DMS153 treated with DMSO at 0.1 percent for 48 hours (cell line): Measurements from ENCODE around the gene YIPF1.
"Not testable (repeated sequence)": the region's sequence is repeated elsewhere in the genome, so short reads cannot be mapped to it uniquely, and the experiment has no call there.

Experiments used
- DNase-seq: peaks from one replicate; lab custom pipeline; 2025; ENCODE audit not compliant: unreplicated experiment; lab: John Stamatoyannopoulos, UW

YIPF1 gene

GRCh38 chr1:53895421-53895820, 5.8 kb upstream of the YIPF1 start:
- DNase-seq: no peak

GRCh38 chr1:53894644-53895043, 5.0 kb upstream of the YIPF1 start:
- no peak for DNase-seq

DNA sequence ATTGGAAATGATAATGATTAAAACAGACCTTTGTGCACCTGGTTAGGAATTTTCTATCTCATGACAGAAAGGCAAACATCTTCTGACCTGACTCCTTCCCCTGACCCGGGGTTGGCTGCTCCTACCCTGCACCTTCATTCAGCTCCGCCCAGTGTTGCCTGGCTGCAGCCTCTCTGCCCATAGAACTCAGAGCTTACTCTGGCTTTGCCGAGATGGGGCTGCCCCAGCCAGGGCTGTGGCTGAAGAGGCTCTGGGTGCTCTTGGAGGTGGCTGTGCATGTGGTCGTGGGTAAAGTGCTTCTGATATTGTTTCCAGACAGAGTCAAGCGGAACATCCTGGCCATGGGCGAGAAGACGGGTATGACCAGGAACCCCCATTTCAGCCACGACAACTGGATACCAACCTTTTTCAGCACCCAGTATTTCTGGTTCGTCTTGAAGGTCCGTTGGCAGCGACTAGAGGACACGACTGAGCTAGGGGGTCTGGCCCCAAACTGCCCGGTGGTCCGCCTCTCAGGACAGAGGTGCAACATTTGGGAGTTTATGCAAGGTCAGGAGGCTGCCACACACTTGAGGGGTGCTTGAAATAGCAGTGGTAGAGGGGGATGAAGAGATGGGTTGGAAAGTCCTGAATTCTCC, 4.5 kb upstream of the YIPF1 start, which contains the start of gene DIO1:
DIO1 (plus strand) TSS at position 189 of the 638 bp plus-strand sequence; CDS start at position 213, 24 bp downstream.
- DNase-seq: no peak

DNA sequence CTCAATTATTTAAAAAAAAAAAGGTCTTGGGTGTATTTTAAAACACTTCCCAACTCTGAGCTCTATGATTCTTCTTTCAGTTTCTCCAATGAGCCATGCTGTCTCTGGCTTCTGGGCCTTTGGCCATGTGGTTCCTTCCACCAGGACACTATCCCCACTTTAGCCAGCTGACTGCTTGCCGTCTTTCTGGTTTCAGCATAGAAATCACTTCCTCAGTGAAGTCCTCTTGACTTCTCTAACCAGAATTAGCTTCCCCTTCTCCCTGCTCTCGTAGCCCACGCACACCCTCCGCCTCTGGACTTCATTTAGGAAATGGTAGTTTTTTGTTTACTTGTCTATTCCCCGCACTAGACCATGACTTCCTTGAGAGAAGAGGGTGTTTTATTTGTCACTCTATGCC, 3.3 kb upstream of the YIPF1 start:
- no peak for DNase-seq

GRCh38 chr1:53891678-53892077, 2.1 kb upstream of the YIPF1 start:
- DNase-seq: no peak

DNA sequence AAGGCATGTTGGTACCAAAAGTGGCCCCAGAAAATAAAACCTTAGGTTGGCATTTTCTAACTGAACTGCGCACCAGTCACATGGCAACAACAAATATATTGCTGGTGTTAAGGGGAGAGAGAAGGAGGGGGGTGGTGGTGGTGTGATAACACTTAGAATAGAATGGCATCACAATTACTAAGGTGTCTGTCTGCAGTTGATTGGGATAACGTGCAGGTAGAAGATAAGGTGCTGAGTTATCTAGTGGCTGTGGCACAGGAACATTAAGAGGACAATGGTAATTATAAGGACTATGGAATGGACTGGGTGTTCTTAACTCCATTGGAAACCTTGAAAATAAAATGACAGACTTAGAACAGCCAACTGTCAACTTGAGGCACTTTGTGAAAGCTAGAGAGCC, 1.4 kb upstream of the YIPF1 start:
- DNase-seq: no peak

DNA sequence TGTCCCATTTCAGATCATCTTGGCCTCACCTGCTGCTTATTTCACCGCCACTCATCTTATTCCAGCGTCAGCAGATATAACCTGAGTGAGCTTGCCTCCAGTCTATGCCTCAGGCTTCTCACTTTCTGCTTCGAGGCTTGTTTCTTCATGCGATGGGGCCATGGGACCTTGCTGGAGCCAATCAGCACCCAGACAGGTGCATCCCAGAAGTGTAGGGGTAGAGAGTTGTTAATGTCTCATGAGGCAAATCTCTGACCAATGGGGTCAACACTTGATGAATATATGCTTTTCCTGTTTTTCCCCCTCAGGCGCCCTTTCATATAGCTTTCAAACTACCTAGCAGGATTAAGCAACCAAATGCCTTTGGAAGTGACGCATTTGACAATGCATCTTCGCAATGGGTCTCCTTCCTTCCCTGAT, 935 bp upstream of the YIPF1 start:
- DNase-seq: no peak

DNA sequence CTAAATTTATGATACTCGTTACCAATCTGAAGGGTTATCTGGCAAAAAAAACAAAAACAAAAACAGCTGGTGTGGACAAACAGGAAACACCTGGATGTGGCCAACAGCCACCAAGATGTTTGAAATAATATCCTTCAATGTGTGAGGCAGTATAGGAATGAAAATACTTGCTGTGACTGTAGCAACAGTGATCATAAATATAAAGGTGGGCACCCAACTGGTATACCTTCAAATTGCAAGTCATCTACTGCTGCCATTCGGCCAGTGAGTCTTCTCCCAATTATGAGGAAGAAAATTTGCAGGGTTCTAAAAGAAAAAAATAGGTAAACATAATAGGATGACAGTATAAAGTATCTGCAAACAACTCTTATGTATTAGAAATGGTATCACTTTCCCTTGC, 916 bp downstream of the YIPF1 start:
- DNase-seq: no peak

DNA sequence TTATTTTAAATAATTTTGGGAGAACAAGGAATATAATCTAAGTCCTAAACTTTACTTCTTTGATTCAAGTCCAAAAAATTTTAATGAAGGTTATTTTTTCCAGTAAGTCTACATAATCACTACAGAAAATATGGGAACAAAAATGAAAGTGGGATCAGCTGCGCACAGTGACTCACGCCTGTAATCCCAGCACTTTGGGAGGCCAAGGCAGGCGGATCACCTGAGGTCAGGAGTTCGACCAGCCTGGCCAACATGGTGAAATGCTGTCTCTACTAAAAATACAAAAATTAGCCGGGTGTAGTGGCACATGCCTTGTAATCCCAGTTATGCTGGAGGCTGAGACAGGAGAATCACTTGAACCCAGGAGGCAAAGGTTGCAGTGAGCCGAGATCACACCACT, 6.0 kb downstream of the YIPF1 start:
- not testable (repeated sequence) for DNase-seq

- not testable (repeated sequence) for DNase-seq
These were observed 7.7 kb downstream of the YIPF1 start for GRCh38 chr1:53881853-53882252.

DNA sequence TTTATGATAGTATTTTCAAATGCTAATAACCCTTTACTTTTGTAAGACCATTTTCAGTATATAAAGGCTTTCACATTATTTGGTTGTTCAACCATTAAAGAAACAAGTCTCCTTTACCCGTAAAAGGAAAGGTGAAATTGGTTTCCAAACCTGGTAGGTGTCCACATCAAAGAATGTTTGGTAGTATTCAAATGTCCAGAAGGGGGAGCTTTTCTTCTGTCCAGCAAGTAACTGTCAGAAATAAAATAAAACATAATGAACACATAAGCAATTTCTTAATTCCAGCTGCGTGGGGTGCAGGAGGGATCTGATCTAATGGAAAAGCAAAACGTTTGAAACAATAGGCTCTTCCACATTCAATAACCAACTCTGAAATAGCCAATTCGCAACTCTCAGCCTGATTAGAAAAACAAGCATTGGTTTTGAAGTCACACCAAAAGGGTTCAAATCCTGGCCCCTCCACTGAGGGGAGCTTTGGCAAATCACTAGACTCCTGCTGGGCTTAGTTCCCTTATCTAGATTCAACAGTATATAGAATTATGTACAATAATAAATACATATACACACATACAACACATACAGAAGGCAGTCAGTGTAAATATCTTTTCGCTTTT, 11.0 kb downstream of the YIPF1 start:
- peak; percentile 68 for DNase-seq

DNA sequence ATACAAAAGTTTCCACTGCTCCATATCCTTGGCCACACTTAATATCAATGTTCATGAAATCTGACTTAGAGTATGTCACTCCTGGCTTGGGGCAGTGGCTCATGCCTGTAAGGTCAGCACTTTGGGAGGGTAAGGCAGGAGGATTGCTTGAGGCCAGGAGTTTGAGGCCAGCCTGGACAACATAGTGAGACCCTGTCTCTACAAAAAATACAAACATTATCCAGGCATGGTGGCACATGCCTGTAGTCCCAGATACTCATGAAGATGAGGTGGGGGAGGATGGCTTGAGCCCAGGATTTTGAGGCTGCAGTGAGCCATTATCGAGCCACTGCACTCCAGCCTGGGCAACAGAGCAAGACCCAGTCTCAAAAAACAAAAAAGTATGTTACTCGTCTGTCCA, 14.4 kb downstream of the YIPF1 start:
- DNase-seq: not testable (repeated sequence)

GRCh38 chr1:53871773-53872484, 17.7 kb downstream of the YIPF1 start:
- no peak for DNase-seq

- DNase-seq: no peak
These were observed 18.4 kb downstream of the YIPF1 start for GRCh38 chr1:53871221-53871620.

- DNase-seq: no peak
These were observed 20.0 kb downstream of the YIPF1 start for GRCh38 chr1:53869454-53870117.

DNA sequence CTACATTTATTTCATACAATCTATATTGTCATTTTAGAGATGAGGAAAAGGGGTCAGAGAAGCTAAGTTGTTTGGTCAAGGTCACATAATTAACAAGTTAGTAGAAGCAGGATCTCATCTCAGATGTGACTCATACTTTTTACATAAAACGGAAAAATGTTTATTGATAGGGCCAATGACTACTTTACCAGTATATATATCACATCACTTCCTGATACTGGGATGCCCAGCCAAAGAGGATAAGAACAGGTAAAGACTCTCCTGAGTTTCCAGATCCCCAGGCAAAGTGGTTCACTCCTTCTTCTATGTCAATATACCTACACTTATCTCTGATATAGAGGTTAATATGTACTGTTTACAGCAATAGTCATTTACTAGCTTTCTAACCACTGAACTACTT, 21.0 kb downstream of the YIPF1 start:
- DNase-seq: no peak

GRCh38 chr1:53862507-53862906, 27.1 kb downstream of the YIPF1 start:
- no peak for DNase-seq

- DNase-seq: peak; percentile 46
These were observed 28.6 kb downstream of the YIPF1 start for GRCh38 chr1:53860967-53861411.

GRCh38 chr1:53851571-53852285, 37.9 kb downstream of the YIPF1 start:
- no peak for DNase-seq

DNA sequence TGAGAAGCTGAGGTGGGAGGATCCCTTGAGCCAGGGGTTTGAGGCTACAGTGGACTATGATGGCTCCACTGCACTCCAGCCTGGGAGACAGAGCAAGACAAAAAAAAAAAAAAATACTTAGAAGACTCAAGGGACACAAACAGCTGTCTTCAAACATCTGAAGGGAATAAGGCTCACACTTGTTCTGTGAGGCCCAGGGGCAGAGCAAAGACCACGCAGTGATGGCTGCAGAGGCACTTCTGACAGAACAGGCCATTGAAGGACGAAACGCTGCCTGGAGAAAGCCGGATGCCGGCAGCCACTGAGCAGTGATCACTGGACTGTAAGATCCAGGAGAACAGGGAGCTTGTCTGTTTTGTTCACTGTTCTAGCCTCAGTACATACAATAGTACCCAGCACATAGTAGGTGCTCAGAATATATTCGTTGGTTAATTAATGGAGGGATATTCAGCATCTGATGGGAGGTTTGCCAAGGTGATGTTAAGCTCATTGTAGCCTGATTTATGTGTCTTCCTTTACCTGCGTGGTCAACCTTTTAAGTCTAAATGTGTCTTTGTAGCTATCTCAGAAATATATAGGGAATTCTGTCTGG, 39.4 kb downstream of the YIPF1 start:
- no peak for DNase-seq

DNA sequence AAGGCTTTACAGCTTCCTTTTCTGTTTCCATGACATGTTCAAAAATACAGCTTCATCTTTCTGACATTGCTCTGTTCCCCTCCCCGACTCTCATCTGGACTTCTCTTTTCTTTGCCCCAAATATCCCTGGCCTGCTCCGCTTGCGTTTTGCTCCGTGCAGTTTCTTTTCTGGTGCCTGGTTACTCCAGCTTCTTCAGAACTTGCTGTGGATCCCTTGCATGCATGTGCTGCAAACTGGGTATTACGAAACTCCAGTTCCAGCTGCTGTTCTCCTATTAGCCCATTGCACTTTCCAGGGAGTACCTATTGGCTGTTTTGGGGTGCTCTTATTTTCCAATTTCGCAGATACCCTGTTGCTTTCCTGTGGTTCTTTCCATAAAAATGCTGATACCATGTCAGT, 41.6 kb downstream of the YIPF1 start:
- no peak for DNase-seq
